ENCODE measurements around the gene POLR1E.
"Not testable (repeated sequence)": the region's sequence is repeated elsewhere in the genome, so short reads cannot be mapped to it uniquely, and the experiment has no call there.

POLR1E gene

GRCh38 chr9:37465249-37466036 lies 20.3 kb upstream of the POLR1E start, which contains the start of gene ZBTB5:
Gene ZBTB5 (minus strand): TSS chr9:37465450. CDS start chr9:37442551, 22,899 bp downstream.
- DNase-seq, result peak; percentile 93

DNA sequence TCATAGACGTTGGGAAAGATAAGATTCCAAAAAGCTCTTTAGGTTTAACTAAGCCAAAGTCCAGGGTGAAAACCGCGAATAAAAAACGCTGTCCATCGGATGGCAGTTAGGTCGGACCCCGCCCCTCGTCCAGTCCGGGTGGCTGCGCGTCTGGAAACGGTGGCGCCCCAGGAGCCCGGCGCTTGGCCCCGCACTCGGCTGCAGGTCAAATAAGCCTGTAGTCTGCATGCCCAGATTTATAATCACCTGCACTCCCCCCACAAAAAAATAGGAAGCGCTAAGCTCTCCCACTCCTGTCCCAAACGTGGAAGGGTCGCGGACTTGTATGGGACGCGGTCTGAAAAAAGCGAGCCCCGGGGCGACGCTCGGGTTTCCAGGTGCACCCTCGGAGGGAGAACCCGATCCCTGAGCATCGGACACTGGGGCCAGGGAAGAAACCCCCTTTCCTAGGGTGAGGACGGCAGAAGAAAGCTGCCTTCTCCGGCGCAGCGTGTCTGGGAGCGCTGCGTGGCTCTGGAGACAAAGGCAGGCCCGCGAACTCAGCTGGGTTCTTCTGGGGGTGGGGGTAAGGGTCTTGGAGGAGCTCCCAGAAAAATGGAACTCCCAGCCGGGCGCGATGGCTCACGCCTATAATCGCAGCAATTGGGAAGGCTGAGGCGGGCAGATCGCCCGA lies 19.6 kb upstream of the POLR1E start:
- no peak for DNase-seq

DNA sequence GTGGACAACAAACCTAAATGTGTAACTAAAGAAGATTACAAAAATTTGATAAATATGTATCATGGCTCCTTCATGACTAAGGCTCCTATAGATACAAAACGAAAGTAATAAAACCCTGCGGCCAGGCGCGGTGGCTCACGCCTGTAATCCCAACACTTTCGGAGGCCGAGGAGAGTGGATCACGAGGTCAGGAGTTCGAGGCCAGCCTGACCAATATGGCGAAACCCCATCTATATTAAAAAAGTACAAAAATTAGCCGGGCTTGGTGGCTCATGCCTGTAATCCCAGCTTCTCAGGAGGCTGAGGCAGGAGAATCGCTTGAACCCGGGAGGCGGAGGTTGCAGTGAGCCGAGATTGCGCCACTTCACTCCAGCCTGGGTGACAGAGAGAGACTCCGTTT lies 18.2 kb upstream of the POLR1E start:
- not testable (repeated sequence) for DNase-seq

- no peak for DNase-seq
Observed at GRCh38 chr9:37468620-37469019, 17.1 kb upstream of the POLR1E start.

DNA sequence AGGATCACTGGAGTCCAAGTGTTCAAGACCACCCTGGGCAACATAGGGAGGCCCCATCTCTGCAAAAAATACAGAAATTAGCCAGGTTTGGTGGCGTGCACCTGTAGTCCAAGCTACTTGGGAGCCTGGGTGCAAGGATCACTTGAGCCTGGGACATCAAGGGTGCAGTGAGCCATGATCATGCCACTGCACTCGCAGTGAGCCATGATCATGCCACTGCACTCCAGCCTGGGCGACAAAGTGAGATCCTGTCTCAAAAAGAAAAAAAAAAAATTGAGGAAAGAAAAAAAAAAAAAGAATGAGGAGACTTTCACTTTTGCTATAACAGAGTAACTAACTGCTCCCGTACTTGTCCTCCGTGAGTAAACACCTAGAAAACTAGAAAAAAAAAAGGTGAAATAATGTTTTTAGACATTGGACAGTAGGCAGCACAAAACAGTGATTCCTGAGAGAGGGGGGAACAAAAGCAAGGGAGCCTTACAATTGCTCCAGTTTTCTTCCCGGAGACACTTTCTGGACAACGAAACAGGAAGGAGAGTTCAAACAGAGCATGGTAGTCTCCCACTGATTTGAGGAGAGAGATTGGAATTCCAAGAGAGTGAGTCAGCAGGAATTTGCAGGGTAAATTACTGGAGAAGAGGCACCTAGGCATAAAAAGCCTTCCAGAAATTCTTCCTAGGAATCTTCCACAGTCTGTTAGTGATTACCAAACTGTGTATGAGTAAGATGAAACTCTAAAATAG lies 13.6 kb upstream of the POLR1E start:
- DNase-seq, result peak; percentile 90

DNA sequence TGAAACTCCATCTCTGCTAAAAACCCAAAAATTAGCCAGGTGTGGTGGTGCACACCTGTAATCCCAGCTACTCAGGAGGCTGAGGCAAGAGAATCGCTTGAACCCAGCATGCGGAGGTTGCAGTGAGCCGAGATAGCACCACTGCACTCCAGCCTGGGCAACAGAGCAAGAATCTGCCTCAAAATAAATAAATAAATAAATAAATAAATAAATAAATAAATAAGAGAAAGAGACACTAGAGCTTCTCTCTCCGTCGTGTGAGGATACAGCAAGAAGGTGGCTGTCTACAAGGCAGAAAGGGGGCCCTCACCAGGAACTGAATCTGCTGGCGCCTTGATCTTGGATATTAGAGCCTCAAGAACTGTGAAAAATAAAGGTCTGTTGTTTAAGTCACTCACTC lies 11.8 kb upstream of the POLR1E start:
- not testable (repeated sequence) for DNase-seq

DNA sequence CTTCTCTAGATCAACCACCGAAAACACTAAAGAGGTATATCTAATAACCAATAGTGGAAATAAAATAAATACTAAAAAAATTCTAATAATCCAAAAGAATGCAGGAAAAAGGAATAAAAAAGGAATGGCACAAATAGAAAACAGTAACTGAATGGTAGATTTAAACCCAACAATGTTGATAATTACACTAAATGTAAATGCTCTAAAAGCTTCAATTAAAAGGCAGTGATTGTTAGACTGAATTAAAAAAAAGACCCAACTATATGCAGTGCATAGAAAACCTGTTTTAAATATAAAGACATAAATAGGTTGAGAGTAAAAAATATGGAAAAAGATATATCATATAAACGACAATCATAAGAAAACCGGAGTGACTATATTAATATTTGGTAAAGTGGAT lies 11.3 kb upstream of the POLR1E start:
- no peak for DNase-seq

DNA sequence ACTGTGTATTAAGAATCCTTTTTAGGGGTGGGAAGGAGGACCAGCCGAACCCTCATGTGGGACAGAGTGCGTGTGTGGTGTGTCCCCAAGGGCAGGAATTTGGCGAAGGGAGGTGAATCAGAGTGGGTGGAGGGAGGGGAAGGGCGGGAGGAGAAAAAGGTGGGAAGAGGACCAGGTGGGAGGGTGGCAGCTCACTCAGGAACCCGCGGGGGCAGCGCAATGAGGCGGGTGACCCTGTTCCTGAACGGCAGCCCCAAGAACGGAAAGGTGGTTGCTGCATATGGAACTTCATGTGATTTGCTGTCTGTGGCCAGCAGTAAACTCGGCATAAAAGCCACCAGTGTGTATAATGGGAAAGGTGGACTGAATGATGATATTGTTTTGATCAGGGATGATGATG lies 8.8 kb upstream of the POLR1E start:
- DNase-seq, result no peak

- DNase-seq, result not testable (repeated sequence)
Observed at GRCh38 chr9:37477443-37477842, 8.3 kb upstream of the POLR1E start.

DNA sequence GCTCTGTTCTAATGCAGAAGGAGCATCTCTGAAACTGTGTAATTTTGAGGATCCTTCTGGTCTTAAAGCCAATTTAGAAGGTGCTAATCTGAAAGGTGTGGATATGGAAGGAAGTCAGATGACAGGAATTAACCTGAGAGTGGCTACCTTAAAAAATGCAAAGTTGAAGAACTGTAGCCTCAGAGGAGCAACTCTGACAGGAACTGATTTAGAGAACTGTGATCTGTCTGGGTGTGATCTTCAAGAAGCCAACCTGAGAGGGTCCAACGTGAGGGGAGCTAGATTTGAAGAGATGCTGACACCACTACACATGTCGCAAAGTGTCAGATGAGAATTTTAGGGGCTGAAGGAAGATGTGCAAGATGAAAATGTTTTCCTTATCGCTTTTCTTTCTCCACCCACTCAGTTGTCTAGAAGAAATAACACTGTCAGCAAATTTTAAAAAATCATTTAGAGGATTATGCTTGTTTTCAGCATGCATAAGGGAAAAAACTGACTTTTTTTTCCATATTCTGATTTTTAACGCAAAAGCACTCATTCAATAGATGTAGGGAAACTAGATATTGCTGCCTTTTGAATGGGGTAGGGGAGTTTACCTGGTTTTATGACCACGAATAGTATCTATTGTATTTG lies 7.6 kb upstream of the POLR1E start:
- DNase-seq, result not testable (repeated sequence)

GRCh38 chr9:37480759-37481158 lies 5.0 kb upstream of the POLR1E start:
- no peak for DNase-seq

GRCh38 chr9:37486256-37486615 lies 488 bp downstream of the POLR1E start:
- no peak for DNase-seq

GRCh38 chr9:37486616-37487548 lies 1.1 kb downstream of the POLR1E start:
- DNase-seq, result peak; percentile 82

DNA sequence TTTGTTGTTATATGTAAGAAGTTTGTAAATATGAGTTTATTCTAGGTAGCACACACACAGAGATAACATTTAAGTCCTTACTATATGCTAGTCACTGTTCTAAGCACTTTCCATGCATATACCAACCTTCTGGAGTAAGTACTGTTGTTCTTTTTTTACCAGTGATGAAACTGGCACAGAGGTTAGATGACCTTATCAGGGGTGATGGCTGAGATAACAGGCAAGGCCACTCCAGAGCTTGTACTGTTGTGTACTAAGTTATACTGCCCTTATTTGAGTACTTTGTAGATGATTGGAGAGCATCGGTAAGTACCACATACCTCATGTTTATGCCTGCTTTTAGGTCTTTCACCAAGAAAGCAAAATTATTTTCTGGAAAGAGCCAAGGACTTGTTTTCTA lies 6.2 kb downstream of the POLR1E start:
- DNase-seq, result no peak

GRCh38 chr9:37495571-37495970 lies 9.8 kb downstream of the POLR1E start:
- no peak for DNase-seq

DNA sequence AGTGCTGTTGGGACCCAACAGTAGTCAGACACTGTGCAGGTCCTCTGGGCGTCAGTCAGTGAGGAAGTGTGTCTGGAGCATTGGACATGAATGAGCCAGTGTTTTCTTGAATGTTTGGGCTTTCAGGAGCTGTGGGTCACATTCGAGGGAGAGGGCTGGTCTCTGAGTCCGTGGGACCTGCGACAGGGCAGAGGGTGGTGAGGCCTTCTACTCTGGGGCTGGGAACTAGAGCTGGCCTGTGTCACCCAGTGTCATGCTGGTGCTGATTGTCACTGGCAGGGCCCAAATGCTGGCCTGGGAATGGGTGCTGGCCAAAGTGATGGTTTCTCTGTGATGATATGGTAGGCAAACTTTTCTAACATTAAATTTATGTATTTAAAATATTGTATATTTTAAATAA lies 10.3 kb downstream of the POLR1E start:
- DNase-seq, result no peak

DNA sequence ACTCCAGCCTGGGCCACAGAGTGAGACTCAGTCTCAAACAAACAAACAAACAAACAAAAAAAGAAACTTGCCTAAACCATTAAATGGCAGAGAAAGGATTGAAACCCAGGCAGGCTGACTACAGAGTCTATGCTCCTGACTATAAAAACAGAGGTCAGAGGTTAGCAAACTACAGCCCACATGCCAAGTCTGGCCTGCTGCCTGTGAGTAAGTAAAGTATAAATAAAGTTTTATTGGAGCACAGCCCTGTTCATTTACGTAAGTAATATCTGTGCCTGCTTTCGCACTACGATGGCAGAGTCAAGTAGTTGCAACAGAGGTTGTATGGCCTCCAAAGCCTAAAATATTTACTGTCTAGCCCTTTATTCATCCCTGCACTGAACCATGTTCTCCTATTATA lies 11.6 kb downstream of the POLR1E start:
- no peak for DNase-seq

DNA sequence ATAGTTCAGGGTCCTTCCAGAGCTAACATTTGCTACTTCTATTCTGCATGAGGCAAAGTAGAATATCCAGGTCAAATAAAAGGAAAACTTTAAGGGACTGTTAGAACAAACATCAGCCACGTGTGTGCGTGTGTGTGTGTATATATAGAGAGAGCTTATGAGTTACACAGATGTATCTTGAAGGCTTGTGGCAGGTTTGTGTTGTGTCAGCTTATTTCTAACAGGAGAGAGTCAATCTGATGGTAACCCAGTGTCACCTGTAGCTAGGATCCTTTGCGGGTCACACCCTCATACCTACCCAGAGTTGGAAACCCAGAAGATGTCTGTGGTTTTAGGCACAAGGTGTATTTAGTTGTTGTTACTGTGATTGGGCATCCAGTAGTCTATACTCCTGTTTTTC lies 12.7 kb downstream of the POLR1E start:
- DNase-seq, result no peak

DNA sequence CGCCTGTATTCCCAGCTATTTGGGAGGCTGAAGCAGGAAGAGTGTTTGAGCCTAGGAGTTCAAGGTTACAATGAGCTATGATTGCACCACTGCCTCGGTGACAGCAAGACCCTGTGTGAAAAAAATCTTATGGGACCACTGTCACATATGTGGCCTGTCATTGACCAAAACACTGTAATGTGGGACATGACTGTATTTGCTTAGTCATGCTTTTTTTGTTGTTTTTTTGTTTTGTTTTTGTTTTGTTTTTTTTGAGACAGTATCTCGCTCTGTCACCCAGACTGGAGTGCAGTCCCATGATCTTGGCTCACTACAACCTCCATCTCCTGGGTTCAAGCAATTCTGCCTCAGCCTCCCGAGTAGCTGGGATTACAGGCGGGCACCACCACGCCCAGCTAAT lies 13.5 kb downstream of the POLR1E start:
- no peak for DNase-seq

GRCh38 chr9:37501957-37502596 lies 16.3 kb downstream of the POLR1E start:
- DNase-seq, result no peak

GRCh38 chr9:37503736-37504135 lies 18.0 kb downstream of the POLR1E start:
- no peak for DNase-seq

GRCh38 chr9:37504605-37505004 lies 18.9 kb downstream of the POLR1E start:
- no peak for DNase-seq

Data from NCI-H226 (cell line).